Vagina (tissue), 2 donors: Measurements from ENCODE around the gene N4BP2.

Source experiments
- CTCF ChIP-seq, 3 experiments: fragments of 450-650 bp in 2 of 3; fragments of 200-600 bp in 1 of 3; sonication (generic) in 1 of 3; IDR thresholded peaks; one replicate each; pipeline ENCODE4 v1.5.1; 2017 to 2019; ENCODE audit warnings: antibody characterized with exemption in 3 of 3, mild to moderate bottlenecking in 2 of 3, moderate library complexity in 2 of 3
- POLR2A ChIP-seq, 2 donors: fragments of 450-650 bp; IDR thresholded peaks; one replicate each; pipeline ENCODE4 v1.6.1; 2017; ENCODE audit warnings: antibody characterized with exemption in 2 of 2, mild to moderate bottlenecking in 2 of 2, moderate library complexity in 2 of 2
- POLR2AphosphoS5 ChIP-seq, 2 donors: sonication (generic); formaldehyde crosslinking; IDR thresholded peaks; one replicate each; pipeline ENCODE4 v1.9.0; 2017; ENCODE audit warnings: antibody characterized with exemption in 2 of 2, mild to moderate bottlenecking in 2 of 2, low read depth in 1 of 2; ENCODE audit not compliant: insufficient read depth in 1 of 2

GRCh38 chr4:40168070-40168469 lies 111.4 kb downstream of the N4BP2 start:
- TF ChIP-seq CTCF (IDR thresholded peaks at IDR 0.05) (no peak), POLR2A (IDR thresholded peaks at IDR 0.05) (no peak), POLR2AphosphoS5 (IDR thresholded peaks at IDR 0.05; ENCODE audit: insufficient read depth in 1 of 2, low read depth in 1 of 2) (no peak)
